ENCODE measurements around the gene FBF1.

GRCh38 chr17:75925912-75926311 is 14.9 kb downstream of the FBF1 start:
- TF ChIP-seq CTCF (IDR thresholded peaks at IDR 0.05) (no peak), POLR2A (IDR thresholded peaks at IDR 0.05) (no peak)

All from esophagus squamous epithelium (tissue), 4 donors.